Stomach (tissue), 4 donors: ENCODE results near the gene SPAG17.

Source experiments
- POLR2A ChIP-seq, 4 donors: fragments of 450-650 bp; IDR thresholded peaks; one replicate each; pipeline ENCODE4 v1.6.1; 2016; ENCODE audit warnings: antibody characterized with exemption in 4 of 4, control low read depth in 2 of 4, mild to moderate bottlenecking in 1 of 4, moderate library complexity in 1 of 4
- POLR2AphosphoS5 ChIP-seq, 3 donors: sonication (generic); formaldehyde crosslinking; IDR thresholded peaks; one replicate each; pipeline ENCODE4 v1.6.1; 2016; ENCODE audit warnings: antibody characterized with exemption in 3 of 3

DNA sequence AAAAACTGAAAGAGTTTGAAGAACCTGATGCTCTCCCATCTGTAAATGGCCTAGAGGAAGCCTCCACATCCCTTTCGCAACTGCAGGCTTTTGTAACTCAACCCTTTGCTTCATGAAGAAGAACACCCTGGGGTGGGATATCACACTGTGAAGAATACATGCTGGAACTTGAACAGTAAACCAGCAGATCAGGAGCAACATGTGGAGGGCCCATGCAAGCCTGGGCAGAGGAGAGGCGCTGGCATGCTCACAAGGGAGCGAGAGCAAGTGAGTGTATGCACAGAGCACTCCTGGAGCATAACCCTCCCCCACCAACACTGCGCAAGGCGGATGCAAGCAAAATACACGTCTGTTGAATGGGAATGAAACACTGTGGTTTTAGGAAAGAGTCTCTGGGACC, 24.6 kb upstream of the SPAG17 start:
- TF ChIP-seq POLR2AphosphoS5 (IDR thresholded peaks at IDR 0.05): no peak
- TF ChIP-seq POLR2A (IDR thresholded peaks at IDR 0.05): no peak
